Measurements from ENCODE around the gene SELENBP1. TPM values are rescaled to one million over a fixed set of nuclear protein-coding genes. Genes with fewer than 3 reads are reported as not detected.

The SELENBP1 gene
- total and polyA plus RNA-seq, 2 of the 13 experiments (the other 11 are each of a cell fraction or from before 2014, with no cell fraction given): 27.8 to 29.0 TPM

DNA sequence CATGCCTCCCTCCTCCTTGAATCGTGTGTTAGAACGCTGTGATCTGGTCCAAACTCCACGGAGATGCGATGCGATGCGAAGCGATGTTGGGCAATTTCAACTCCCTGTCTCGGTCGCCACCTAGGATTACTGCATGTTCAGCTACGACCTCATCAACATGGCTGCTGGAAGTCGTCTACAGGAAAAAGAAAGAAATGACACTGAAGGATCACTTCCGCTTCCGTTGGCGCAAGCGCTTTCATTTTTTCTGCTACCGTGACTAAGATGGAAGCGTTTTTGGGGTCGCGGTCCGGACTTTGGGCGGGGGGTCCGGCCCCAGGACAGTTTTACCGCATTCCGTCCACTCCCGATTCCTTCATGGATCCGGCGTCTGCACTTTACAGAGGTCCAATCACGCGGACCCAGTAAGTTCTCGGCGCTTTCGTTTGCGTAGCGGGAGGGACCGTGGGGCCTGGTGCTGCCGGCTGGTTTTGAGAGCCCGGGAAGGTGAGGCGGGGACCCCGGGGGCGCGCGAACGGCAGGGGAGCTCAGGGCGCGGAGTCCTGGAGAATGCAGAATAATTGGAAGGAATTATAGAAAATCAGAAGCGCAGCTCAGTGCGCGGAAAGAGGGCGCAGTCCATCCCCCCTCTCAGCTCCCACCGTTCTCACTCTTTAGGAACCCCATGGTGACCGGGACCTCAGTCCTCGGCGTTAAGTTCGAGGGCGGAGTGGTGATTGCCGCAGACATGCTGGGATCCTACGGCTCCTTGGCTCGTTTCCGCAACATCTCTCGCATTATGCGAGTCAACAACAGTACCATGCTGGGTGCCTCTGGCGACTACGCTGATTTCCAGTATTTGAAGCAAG, 27.0 kb upstream of the SELENBP1 start, which contains the start of gene PSMB4 (continued):
- TF ChIP-seq, protein P1, sequence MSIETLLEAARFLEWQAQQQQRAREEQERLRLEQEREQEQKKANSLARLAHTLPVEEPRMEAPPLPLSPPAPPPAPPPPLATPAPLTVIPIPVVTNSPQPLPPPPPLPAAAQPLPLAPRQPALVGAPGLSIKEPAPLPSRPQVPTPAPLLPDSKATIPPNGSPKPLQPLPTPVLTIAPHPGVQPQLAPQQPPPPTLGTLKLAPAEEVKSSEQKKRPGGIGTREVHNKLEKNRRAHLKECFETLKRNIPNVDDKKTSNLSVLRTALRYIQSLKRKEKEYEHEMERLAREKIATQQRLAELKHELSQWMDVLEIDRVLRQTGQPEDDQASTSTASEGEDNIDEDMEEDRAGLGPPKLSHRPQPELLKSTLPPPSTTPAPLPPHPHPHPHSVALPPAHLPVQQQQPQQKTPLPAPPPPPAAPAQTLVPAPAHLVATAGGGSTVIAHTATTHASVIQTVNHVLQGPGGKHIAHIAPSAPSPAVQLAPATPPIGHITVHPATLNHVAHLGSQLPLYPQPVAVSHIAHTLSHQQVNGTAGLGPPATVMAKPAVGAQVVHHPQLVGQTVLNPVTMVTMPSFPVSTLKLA (IDR thresholded peaks at IDR 0.05): no peak
- TF ChIP-seq, protein P2, sequence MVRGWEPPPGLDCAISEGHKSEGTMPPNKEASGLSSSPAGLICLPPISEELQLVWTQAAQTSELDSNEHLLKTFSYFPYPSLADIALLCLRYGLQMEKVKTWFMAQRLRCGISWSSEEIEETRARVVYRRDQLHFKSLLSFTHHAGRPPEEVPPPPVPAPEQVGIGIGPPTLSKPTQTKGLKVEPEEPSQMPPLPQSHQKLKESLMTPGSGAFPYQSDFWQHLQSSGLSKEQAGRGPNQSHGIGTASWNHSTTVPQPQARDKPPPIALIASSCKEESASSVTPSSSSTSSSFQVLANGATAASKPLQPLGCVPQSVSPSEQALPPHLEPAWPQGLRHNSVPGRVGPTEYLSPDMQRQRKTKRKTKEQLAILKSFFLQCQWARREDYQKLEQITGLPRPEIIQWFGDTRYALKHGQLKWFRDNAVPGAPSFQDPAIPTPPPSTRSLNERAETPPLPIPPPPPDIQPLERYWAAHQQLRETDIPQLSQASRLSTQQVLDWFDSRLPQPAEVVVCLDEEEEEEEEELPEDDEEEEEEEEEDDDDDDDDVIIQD (CRISPR knock-in tag; IDR thresholded peaks at IDR 0.05; ENCODE audit: low read depth): 0 out of 2 replicates have a peak, but pooled peaks have one; percentile 35
- TF ChIP-seq LCORL (IDR thresholded peaks at IDR 0.05) (no peak), LCORL (CRISPR knock-in tag; IDR thresholded peaks at IDR 0.05) (no peak), MXI1 (IDR thresholded peaks at IDR 0.05; ENCODE audit: borderline replicate concordance, low read depth, low read length) (peak; percentile 58; the same call in 1 of the 3 replicates), ZNF232 (CRISPR knock-in tag; IDR thresholded peaks at IDR 0.05; ENCODE audit: borderline replicate concordance) (no peak), KLF6 (CRISPR knock-in tag; IDR thresholded peaks at IDR 0.05) (no peak), MAZ (IDR thresholded peaks at IDR 0.05; ENCODE audit: borderline replicate concordance, low read depth, low read length) (no peak), MAZ (CRISPR knock-in tag; IDR thresholded peaks at IDR 0.05; ENCODE audit: low read depth) (no peak), RORA (CRISPR knock-in tag; IDR thresholded peaks at IDR 0.05) (no peak), ZNF839 (CRISPR knock-in tag; IDR thresholded peaks at IDR 0.05; ENCODE audit: borderline replicate concordance) (no peak), EHMT2 (IDR thresholded peaks at IDR 0.05; ENCODE audit: borderline replicate concordance, low read depth, low read length) (no peak), ZNF337 (CRISPR knock-in tag; IDR thresholded peaks at IDR 0.05; ENCODE audit: borderline replicate concordance, low read depth) (peak; percentile 14; the same call in 1 of the 2 replicates)
- TF ChIP-seq, protein P3, sequence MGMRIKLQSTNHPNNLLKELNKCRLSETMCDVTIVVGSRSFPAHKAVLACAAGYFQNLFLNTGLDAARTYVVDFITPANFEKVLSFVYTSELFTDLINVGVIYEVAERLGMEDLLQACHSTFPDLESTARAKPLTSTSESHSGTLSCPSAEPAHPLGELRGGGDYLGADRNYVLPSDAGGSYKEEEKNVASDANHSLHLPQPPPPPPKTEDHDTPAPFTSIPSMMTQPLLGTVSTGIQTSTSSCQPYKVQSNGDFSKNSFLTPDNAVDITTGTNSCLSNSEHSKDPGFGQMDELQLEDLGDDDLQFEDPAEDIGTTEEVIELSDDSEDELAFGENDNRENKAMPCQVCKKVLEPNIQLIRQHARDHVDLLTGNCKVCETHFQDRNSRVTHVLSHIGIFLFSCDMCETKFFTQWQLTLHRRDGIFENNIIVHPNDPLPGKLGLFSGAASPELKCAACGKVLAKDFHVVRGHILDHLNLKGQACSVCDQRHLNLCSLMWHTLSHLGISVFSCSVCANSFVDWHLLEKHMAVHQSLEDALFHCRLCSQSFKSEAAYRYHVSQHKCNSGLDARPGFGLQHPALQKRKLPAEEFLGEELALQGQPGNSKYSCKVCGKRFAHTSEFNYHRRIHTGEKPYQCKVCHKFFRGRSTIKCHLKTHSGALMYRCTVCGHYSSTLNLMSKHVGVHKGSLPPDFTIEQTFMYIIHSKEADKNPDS (CRISPR knock-in tag; IDR thresholded peaks at IDR 0.05): no peak
- TF ChIP-seq, protein P4, sequence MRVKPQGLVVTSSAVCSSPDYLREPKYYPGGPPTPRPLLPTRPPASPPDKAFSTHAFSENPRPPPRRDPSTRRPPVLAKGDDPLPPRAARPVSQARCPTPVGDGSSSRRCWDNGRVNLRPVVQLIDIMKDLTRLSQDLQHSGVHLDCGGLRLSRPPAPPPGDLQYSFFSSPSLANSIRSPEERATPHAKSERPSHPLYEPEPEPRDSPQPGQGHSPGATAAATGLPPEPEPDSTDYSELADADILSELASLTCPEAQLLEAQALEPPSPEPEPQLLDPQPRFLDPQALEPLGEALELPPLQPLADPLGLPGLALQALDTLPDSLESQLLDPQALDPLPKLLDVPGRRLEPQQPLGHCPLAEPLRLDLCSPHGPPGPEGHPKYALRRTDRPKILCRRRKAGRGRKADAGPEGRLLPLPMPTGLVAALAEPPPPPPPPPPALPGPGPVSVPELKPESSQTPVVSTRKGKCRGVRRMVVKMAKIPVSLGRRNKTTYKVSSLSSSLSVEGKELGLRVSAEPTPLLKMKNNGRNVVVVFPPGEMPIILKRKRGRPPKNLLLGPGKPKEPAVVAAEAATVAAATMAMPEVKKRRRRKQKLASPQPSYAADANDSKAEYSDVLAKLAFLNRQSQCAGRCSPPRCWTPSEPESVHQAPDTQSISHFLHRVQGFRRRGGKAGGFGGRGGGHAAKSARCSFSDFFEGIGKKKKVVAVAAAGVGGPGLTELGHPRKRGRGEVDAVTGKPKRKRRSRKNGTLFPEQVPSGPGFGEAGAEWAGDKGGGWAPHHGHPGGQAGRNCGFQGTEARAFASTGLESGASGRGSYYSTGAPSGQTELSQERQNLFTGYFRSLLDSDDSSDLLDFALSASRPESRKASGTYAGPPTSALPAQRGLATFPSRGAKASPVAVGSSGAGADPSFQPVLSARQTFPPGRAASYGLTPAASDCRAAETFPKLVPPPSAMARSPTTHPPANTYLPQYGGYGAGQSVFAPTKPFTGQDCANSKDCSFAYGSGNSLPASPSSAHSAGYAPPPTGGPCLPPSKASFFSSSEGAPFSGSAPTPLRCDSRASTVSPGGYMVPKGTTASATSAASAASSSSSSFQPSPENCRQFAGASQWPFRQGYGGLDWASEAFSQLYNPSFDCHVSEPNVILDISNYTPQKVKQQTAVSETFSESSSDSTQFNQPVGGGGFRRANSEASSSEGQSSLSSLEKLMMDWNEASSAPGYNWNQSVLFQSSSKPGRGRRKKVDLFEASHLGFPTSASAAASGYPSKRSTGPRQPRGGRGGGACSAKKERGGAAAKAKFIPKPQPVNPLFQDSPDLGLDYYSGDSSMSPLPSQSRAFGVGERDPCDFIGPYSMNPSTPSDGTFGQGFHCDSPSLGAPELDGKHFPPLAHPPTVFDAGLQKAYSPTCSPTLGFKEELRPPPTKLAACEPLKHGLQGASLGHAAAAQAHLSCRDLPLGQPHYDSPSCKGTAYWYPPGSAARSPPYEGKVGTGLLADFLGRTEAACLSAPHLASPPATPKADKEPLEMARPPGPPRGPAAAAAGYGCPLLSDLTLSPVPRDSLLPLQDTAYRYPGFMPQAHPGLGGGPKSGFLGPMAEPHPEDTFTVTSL (CRISPR knock-in tag; IDR thresholded peaks at IDR 0.05; ENCODE audit: borderline replicate concordance): no peak
- TF ChIP-seq, protein P5, sequence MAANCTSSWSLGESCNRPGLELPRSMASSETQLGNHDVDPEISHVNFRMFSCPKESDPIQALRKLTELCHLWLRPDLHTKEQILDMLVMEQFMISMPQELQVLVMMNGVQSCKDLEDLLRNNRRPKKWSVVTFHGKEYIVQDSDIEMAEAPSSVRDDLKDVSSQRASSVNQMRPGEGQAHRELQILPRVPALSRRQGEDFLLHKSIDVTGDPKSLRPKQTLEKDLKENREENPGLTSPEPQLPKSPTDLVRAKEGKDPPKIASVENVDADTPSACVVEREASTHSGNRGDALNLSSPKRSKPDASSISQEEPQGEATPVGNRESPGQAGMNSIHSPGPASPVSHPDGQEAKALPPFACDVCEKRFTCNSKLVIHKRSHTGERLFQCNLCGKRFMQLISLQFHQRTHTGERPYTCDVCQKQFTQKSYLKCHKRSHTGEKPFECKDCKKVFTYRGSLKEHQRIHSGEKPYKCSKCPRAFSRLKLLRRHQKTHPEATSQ (CRISPR knock-in tag; IDR thresholded peaks at IDR 0.05; ENCODE audit: borderline replicate concordance): peak; percentile 77; the same call in 1 of the 2 replicates
